ENCODE measurements around the gene NSD1. TPM values are rescaled to one million over a fixed set of nuclear protein-coding genes. Genes with fewer than 3 reads are reported as not detected.
"Not testable (repeated sequence)": the region's sequence is repeated elsewhere in the genome, so short reads cannot be mapped to it uniquely, and the experiment has no call there.

Gene NSD1
- total RNA-seq, 1 donor = 32.9 TPM

- DNase-seq (ENCODE audit: low read depth in 2 of 3, low spot score in 2 of 3) = no peak
Observed at GRCh38 chr5:177124486-177124991, 9.0 kb upstream of the NSD1 start.

DNA sequence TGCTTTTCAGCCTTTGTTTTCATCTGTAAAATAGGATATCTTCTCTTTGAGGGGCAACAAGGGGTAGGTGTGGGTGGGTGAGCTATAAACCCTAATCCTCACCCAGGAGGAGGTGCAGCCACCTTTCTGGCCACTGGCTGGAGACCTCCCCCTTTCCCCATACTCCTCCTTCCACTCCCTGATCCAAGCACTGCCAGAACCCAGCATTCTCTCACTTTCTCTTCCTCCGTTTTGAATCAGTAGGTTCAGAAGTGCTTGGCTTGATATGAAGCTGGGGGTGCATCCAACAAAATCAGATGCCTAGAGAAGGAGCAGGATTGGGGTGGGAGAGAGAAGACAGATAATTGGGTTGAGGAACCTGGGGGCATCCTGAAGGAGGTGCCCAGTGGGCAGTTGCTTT, 6.8 kb upstream of the NSD1 start:
- DNase-seq (ENCODE audit: low read depth in 2 of 3, low spot score in 2 of 3) = no peak

- no peak for DNase-seq (ENCODE audit: low read depth in 2 of 3, low spot score in 2 of 3)
Observed at GRCh38 chr5:177128551-177128981, 5.0 kb upstream of the NSD1 start.

GRCh38 chr5:177130211-177131018, 3.2 kb upstream of the NSD1 start:
- DNase-seq (ENCODE audit: low read depth in 2 of 3, low spot score in 2 of 3) = no peak

GRCh38 chr5:177131019-177131320, 2.6 kb upstream of the NSD1 start:
- DNase-seq (ENCODE audit: low read depth in 2 of 3, low spot score in 2 of 3) = no peak

DNA sequence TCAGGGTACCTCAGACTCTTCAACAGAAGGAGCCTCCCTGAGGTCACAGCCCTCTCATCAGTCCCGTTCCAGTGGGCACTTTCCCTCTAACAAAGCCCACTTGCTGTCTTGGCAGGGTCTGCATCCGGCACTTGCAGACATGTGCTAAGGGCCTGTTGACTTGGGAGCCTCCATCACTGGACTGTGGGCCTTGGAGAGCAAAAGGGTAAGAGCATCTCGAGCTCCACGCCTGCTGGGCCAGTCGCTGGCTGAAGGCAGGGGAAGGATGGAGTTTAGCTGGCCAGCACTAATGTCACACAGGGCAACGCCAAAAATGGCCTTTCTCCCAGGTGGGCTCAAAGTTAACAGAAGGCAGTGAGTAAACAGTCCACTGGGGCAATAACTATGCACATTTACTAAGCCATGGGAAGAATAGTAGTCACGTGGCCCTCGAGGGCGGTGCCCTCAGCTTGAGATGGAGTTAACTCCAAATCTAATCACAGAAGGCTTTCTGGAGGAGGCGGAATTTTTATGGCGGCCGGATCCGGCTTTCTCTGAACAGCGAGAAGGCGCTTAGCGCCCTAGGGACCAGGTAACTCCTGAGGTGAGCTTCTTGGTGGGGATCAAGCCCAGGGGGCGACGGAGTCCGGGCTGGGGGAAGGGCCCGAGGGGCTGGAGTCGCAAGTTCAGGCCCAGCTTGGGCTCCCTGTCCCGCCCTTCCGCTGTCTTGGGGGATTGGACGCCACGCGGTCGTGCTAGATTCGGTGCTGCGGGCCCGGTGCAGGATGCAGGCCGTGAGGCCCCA, 2.0 kb upstream of the NSD1 start:
- no peak for DNase-seq (ENCODE audit: low read depth in 2 of 3, low spot score in 2 of 3)

GRCh38 chr5:177132136-177133095, 1.2 kb upstream of the NSD1 start:
- peak in 2 of 3 donors; percentile 65 to 67 for DNase-seq (ENCODE audit: low read depth in 2 of 3, low spot score in 2 of 3)

GRCh38 chr5:177133853-177134696, 502 bp downstream of the NSD1 start:
- DNase-seq (ENCODE audit: low read depth in 2 of 3, low spot score in 2 of 3) = peak in 1 of 3 donors; percentile 48

GRCh38 chr5:177134697-177135225, 1.2 kb downstream of the NSD1 start:
- peak in 1 of 3 donors; percentile 15 for DNase-seq (ENCODE audit: low read depth in 2 of 3, low spot score in 2 of 3)

- DNase-seq (ENCODE audit: low read depth in 2 of 3, low spot score in 2 of 3) = no peak
Observed at GRCh38 chr5:177140312-177140711, 6.7 kb downstream of the NSD1 start.

- DNase-seq (ENCODE audit: low read depth in 2 of 3, low spot score in 2 of 3) = no peak
Observed at GRCh38 chr5:177141496-177141895, 7.9 kb downstream of the NSD1 start.

DNA sequence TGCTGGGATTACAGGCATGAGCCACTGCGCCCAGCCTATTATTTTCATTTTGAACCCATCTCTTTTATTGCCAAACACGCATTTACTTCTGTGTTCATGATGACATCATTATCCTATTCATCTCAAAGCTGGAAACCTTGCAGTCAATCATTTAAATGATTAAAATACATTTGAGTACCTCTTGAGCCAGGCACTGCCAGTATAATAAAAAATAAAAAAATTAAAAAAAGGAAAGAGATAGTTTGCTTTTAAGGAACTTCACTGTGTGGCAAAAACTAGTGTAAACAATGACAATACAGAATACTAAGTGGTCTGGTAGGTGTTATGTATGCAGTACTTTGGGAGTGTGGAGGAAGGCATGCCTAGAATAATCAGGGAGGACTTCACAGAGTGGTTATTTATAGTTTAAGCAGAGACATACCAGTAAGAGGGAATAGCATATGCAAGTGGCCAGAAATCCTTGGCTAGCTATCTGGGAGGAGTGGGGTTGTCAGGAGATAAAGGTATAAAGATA, 8.6 kb downstream of the NSD1 start:
- DNase-seq (ENCODE audit: low read depth in 2 of 3, low spot score in 2 of 3) = no peak

DNA sequence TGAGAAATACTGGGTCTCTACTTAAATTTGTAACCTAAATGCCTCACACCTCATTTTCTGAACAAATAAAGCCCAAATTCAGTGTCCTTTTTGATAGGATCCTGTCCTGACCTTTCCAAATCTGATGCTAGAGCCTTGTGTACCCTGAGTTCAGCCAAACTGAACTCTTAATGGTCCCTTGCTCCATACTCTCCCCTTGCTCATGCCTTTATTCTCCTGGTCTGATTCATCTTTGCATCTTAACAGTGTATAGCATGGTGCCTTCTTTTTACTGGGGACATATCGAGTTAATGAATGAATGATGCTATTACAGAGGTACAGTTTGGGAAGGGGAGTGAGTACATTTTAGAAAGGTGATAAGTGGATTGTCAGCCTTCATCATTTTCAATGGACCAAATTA, 9.2 kb downstream of the NSD1 start:
- DNase-seq (ENCODE audit: low read depth in 2 of 3, low spot score in 2 of 3) = no peak

- no peak for DNase-seq (ENCODE audit: low read depth in 2 of 3, low spot score in 2 of 3)
Observed at GRCh38 chr5:177146891-177147638, 13.5 kb downstream of the NSD1 start.

- DNase-seq (ENCODE audit: low read depth in 2 of 3, low spot score in 2 of 3) = not testable (repeated sequence)
Observed at GRCh38 chr5:177150061-177150460, 16.5 kb downstream of the NSD1 start.

GRCh38 chr5:177154003-177154643, 20.6 kb downstream of the NSD1 start:
- no peak for DNase-seq (ENCODE audit: low read depth in 2 of 3, low spot score in 2 of 3)

DNA sequence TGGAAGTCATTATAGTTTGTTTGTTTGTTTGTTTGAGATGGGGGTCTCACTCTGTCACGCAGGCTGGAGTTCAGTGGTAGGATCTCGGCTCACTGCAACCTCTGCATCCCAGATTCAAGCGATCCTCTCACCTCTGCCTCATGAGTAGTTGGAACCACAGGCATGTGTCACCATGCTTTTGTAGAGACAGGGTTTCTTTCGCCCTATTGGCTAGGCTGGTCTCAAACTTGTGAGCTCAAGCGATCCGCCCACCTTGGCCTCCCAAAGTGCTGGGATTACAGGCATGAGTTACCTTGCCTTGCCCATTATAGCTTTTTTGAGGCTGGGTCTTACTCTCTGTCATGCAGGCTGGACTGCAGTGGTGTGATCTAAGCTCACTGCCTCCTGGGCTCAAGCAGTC, 28.8 kb downstream of the NSD1 start:
- DNase-seq (ENCODE audit: low read depth in 2 of 3, low spot score in 2 of 3) = no peak

GRCh38 chr5:177163500-177163899, 29.9 kb downstream of the NSD1 start:
- DNase-seq (ENCODE audit: low read depth in 2 of 3, low spot score in 2 of 3) = no peak

Data from hematopoietic multipotent progenitor cell (in vitro differentiated cells).